NCI-H2227 treated with DMSO at 0.1 percent for 48 hours (cell line): ENCODE data around the gene MED15.

ENCODE experiments used
- DNase-seq: peaks from one replicate; lab custom pipeline; 2025; lab: John Stamatoyannopoulos, UW

MED15 gene

DNA sequence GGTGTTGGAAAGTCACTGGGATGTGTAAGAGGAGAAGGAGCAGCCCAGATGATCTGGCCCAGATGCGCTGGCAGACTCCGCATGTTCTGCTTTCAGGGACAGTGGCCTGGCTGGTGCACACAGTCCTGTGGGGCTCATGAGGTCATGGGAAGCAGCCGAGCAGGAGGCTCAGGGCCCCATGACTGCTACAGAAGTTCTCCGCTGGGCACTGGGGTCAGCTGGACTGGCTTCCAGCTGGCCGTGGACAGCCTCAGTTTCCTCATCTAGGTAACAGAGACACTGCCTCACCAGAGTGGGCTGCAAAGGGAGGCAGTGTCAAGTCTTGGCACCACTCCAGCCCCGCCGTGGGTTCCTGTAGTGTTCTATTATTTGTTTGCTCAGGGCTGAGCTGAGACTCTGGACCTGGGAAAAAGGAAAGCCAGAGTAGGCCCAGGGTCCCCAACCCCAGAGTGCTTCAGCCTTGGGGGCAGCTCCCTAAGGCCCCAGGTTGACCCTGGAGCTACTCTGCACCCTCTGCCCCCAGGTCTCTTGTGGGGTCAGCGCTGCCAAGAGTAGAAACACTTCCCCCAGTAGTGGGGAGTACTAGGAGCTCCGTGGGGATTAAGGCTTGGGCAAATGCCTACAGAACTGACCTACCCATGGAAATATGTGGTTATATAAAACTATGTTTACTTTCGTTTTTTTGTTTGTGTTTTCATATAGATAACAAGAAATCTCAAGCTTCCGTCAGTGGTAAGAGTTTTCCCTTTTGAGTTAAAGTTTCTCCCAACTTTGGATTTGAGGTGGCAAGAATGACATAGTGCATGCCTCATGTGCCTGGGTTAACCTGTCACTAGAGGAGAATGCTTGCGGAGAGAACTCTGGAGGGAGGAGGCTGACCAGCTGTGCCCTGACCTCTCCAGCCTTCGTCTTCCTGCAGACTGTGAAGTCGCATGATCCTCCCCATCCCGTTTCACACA is 45.3 kb downstream of the MED15 start:
- no peak for DNase-seq

- DNase-seq = no peak
These were observed 46.7 kb downstream of the MED15 start for GRCh38 chr22:20553947-20554741.

DNA sequence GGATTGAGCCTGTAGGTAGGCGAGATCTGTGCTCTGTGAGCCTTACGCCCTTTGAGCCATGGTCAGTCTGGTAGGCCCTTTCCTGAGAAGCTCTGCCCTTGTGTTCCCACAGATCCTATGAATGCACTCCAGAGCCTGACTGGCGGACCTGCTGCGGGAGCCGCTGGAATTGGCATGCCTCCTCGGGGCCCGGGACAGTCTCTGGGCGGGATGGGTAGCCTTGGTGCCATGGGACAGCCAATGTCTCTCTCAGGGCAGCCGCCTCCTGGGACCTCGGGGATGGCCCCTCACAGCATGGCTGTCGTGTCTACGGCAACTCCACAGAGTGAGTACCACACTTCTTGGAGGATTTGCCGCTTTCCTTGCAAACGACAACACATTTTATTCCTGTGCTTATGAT is 47.4 kb downstream of the MED15 start:
- no peak for DNase-seq

DNA sequence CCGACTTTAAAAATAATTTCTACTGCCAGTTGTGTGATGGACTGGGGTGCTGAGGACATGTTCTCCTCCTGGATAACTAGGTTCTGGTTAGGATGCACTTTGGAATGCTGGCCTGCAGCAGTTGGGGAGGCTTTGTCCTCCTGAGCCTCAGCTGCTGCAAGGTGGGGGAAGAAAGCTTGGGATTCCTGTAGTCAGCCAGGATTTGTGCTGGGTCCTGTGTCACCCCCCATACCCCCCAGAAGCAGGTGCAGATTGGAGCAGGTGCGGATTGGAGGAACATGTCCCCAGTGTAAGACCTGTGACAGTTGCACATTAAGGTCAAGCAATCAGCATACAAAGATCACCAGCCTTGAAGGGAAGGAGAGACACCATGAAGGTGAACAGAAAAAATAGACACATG is 51.1 kb downstream of the MED15 start:
- no peak for DNase-seq

GRCh38 chr22:20559174-20559760 is 51.9 kb downstream of the MED15 start:
- no peak for DNase-seq

GRCh38 chr22:20560716-20561115 is 53.3 kb downstream of the MED15 start:
- DNase-seq = no peak

DNA sequence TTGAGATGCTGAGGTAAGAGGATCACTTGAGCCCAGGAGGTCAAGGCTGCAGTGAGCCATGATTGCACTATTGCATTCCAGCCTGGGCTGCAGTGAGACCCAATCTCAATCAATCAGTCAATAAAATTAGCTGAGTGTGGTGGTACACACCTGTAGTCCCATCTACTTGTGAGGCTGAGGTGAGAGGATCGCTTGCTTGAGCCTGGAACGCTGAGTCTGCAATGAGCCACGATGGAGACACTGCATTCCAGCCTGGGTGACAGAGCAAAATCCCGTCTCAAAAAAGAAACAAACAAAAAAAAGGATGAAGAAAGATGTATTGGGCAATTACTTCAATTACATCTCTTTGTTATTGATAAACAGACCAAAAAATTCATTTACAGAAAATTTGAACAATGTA is 54.5 kb downstream of the MED15 start:
- DNase-seq = no peak

GRCh38 chr22:20562607-20563465 is 55.4 kb downstream of the MED15 start:
- DNase-seq = no peak

GRCh38 chr22:20563466-20563906 is 56.1 kb downstream of the MED15 start:
- no peak for DNase-seq

DNA sequence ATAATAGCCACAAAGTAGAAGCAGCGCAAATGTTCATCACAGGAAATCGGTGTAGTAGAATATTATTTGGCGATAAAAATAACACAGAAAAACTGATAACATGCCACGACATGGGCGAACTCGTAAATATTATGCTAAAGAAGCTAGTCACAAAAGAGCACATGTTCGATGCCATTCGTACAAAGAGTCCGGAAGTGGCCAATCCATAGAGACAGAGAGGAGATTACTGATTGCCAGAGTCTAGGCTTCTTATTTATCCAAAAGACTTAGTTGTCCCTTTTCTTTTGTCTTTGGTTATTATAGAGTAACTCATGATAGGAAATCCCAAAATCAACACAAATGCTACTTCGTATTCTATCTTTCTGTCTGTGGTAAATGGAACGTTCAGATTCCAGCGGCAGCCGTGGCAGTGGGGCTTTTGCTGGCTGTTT is 56.5 kb downstream of the MED15 start:
- DNase-seq = no peak

- no peak for DNase-seq
These were observed 57.8 kb downstream of the MED15 start for GRCh38 chr22:20565079-20565734.

GRCh38 chr22:20565761-20566160 is 58.4 kb downstream of the MED15 start:
- DNase-seq = no peak

DNA sequence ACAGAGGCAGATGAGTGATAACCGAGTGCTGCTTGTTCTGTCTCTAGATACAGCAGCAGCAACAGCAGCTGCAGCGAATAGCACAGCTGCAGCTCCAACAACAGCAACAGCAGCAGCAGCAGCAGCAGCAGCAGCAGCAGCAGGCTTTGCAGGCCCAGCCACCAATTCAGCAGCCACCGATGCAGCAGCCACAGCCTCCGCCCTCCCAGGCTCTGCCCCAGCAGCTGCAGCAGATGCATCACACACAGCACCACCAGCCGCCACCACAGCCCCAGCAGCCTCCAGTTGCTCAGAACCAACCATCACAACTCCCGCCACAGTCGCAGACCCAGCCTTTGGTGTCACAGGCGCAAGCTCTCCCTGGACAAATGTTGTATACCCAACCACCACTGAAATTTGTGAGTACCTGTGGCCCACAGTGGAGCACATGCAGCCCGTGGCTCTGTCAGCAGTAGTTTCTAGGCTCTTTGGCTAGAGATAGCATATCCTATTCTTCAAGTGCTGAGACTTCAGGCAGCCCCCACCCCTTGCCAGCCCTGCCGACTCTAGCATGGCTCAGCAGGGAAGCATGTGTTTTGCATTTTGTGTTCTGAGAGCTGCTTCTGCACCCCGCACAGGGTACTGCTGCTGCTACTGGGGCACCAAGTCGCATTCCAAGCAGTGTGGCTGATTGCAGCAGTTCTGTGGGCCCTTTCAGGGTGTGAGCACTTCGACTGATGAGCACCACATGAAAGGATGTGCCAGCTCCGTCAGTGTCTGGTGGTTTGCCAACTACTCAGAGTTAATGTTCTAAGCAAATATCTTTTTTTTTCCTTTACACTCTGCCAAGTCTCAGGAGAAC is 59.2 kb downstream of the MED15 start:
- DNase-seq = no peak

GRCh38 chr22:20567371-20567847 is 60.0 kb downstream of the MED15 start:
- no peak for DNase-seq

DNA sequence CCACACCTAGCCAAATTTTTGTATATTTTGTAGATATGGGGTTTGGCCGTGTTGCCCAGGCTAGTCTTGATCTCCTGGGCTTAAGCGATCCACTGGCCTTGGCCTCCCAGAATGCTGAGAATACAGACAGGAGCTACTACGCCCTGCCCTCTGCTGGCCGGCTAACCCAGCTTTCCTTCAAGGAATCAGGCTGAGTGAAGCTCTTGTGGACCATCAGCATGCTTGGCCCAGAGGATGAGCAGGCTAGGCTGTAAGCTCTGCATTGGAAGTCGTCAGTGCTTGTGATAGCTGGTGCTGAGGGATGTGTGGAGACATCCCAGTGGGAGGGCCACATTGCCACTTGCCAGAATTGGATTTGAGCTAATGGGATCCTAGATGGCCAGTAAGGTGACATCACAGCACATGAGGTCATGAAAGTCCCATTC is 60.6 kb downstream of the MED15 start:
- no peak for DNase-seq

DNA sequence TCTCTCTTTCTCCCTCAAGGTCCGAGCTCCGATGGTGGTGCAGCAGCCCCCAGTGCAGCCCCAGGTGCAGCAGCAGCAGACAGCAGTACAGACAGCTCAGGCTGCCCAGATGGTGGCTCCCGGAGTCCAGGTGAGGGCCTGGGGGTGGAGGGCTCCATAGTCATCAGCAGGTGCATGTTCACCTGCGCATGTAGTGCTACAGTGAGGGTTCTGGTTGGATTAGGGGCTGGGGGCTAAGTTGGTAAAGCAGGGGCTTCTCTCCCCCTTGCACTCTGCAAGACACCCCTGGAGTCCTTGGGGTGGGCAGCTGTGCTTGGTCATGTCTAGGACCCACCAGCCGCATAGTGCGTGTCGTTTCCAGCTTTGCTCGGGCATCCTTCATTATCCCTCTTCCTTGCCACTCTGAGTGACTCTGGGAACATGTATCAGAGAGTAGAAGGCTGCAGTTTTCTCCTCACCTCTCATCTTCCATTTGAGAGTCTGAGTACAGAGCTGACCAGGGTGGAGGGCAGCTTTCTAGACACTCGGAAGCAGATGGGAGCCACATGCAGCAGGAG is 61.2 kb downstream of the MED15 start:
- no peak for DNase-seq

DNA sequence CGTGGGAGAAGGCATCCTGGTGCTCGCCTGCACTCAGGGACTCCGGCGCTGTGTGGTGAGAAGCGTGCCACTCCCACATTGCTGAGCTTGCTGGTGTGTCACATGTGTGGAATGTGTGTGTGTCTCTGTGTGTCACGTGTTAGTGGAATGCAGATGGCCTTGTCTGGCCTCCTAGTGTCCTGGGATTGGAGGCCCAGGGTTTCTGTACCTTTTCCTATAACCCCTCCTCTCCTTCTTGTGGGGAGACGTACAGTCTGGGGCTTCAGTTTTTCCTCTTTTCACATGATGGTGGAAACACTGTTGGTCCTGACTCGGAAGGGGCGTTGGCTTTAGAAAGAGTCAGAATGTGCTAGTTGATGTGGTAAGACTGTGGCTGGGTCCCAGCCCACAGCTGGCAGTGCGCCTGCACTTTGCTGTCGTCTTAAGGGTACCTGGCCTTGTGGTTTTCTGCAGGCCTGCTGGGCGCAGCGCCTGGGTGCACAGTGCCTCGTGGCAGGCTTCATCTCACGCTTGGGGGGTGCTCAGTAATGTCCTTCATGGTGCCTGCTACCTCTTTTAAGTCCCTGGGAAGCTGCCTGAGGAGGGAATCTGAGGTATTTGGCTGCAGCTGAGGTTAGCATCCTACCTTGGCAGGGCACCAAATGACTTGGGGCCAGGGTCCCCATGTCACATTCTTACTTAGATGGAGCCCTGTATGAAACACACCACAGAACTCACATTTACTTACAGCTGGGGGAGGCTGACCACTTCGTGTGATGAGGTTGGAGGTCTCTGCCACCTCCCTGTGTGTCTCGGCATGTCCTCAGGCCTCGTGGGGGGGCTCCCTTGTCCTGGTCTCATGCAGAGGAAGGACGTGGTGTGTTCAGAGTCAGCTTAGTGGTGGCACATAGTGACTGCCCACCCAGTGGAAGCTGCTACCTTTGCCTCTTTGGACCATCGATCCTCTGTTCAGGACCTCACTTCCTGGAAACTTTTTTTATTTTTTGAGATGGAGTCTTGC is 61.9 kb downstream of the MED15 start:
- no peak for DNase-seq

- DNase-seq = no peak
These were observed 63.7 kb downstream of the MED15 start for GRCh38 chr22:20571078-20571503.
